ENCODE results near the gene TMA7B.

Gene TMA7B

DNA sequence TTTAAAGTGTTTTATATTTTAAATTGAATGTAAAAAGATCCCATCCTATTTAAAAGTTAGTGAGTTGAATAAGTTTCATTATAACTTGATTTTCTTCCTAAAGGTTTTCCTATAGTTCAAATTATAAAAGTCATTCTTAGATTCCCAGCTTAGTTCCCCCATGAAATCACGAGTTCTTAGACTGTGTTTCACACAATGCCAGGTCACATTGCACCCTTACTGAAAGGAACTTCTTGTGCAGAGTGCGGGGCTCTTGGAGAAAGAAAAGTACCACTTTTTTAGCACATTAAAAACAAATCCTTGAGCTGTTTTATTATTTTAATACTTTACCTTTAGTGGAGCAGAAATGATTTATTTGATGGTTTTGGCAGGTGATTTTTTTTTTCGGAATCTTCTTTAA lies 43.7 kb upstream of the TMA7B start:
- H3K9me3 ChIP-seq (replicated peaks; ENCODE audit: insufficient read depth, low read length), result no peaks in the 10 kb centered on the region
- H3K79me2 ChIP-seq (ENCODE audit: low read length), result no peaks in the 10 kb centered on the region
- no peak overlapping the region for H3K4me2 ChIP-seq (ENCODE audit: low read depth, low read length)
- no peaks in the 10 kb centered on the region for H3K27me3 ChIP-seq (replicated peaks; ENCODE audit: insufficient read depth, low read length)
- no peak overlapping the region for H3K9ac ChIP-seq (ENCODE audit: low read length)
- TF ChIP-seq EZH2 (optimal IDR thresholded peaks at IDR 0.05; ENCODE audit: low read depth, low read length) (no peak), EZH2phosphoT487 (IDR thresholded peaks at IDR 0.05; ENCODE audit: low read length) (no peak)
- TF ChIP-seq, protein P1, sequence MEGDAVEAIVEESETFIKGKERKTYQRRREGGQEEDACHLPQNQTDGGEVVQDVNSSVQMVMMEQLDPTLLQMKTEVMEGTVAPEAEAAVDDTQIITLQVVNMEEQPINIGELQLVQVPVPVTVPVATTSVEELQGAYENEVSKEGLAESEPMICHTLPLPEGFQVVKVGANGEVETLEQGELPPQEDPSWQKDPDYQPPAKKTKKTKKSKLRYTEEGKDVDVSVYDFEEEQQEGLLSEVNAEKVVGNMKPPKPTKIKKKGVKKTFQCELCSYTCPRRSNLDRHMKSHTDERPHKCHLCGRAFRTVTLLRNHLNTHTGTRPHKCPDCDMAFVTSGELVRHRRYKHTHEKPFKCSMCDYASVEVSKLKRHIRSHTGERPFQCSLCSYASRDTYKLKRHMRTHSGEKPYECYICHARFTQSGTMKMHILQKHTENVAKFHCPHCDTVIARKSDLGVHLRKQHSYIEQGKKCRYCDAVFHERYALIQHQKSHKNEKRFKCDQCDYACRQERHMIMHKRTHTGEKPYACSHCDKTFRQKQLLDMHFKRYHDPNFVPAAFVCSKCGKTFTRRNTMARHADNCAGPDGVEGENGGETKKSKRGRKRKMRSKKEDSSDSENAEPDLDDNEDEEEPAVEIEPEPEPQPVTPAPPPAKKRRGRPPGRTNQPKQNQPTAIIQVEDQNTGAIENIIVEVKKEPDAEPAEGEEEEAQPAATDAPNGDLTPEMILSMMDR (IDR thresholded peaks at IDR 0.05; ENCODE audit: low read length), result no peak
- DNase-seq, result no peak
- H3K9me2 ChIP-seq (replicated peaks; ENCODE audit: insufficient read depth, low read length), result no peaks in the 10 kb centered on the region
- no peak overlapping the region for H3K27ac ChIP-seq (ENCODE audit: low read length)
- H4K20me1 ChIP-seq (ENCODE audit: insufficient read depth, low read length), result no peaks in the 10 kb centered on the region
- H2AFZ ChIP-seq (ENCODE audit: low read length), result no peak overlapping the region
- H3F3A ChIP-seq (ENCODE audit: insufficient read depth, low read length), result no peaks in the 10 kb centered on the region
- no peaks in the 10 kb centered on the region for H3K36me3 ChIP-seq (replicated peaks; ENCODE audit: insufficient read depth, low read length)
- H3K4me3 ChIP-seq (ENCODE audit: low read length), result no peak overlapping the region
- no peaks in the 10 kb centered on the region for H3K4me1 ChIP-seq (ENCODE audit: low read length)

DNA sequence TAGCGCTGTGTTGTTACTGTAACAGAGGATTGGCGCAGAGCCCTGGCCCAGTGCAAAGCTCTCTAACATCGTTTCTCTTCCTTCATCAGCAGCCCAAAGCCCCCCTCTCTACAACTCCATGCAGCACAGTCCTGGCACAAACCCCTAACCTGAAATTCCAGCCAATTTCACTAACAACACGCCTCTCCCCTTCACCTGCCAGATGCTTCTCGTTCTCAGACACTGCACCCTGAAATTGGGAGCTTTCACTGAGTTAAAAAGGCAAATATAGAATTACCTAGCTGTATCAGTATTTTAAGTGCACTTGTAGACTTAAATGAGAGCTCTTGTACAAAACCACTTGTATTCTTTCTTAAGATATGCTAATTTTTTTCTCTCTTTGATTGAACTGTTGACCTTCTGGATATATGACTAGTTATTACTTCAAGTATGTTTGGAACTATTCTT lies 43.0 kb upstream of the TMA7B start:
- H3K9me3 ChIP-seq (replicated peaks; ENCODE audit: insufficient read depth, low read length), result no peaks in the 10 kb centered on the region
- H4K20me1 ChIP-seq (ENCODE audit: insufficient read depth, low read length), result no peaks in the 10 kb centered on the region
- H3K36me3 ChIP-seq (replicated peaks; ENCODE audit: insufficient read depth, low read length), result no peaks in the 10 kb centered on the region
- no peaks in the 10 kb centered on the region for H3K27me3 ChIP-seq (replicated peaks; ENCODE audit: insufficient read depth, low read length)
- no peaks in the 10 kb centered on the region for H3K9me2 ChIP-seq (replicated peaks; ENCODE audit: insufficient read depth, low read length)
- no peaks in the 10 kb centered on the region for H3F3A ChIP-seq (ENCODE audit: insufficient read depth, low read length)
- no peak overlapping the region for H3K4me2 ChIP-seq (ENCODE audit: low read depth, low read length)
- H3K27ac ChIP-seq (ENCODE audit: low read length), result no peak overlapping the region
- H3K4me3 ChIP-seq (ENCODE audit: low read length), result no peak overlapping the region
- DNase-seq, result no peak
- TF ChIP-seq EZH2phosphoT487 (IDR thresholded peaks at IDR 0.05; ENCODE audit: low read length), result no peak
- TF ChIP-seq, protein P1 (IDR thresholded peaks at IDR 0.05; ENCODE audit: low read length), result no peak
- TF ChIP-seq EZH2 (optimal IDR thresholded peaks at IDR 0.05; ENCODE audit: low read depth, low read length), result no peak
- no peak overlapping the region for H2AFZ ChIP-seq (ENCODE audit: low read length)
- no peaks in the 10 kb centered on the region for H3K79me2 ChIP-seq (ENCODE audit: low read length)
- H3K9ac ChIP-seq (ENCODE audit: low read length), result no peak overlapping the region
- no peaks in the 10 kb centered on the region for H3K4me1 ChIP-seq (ENCODE audit: low read length)

DNA sequence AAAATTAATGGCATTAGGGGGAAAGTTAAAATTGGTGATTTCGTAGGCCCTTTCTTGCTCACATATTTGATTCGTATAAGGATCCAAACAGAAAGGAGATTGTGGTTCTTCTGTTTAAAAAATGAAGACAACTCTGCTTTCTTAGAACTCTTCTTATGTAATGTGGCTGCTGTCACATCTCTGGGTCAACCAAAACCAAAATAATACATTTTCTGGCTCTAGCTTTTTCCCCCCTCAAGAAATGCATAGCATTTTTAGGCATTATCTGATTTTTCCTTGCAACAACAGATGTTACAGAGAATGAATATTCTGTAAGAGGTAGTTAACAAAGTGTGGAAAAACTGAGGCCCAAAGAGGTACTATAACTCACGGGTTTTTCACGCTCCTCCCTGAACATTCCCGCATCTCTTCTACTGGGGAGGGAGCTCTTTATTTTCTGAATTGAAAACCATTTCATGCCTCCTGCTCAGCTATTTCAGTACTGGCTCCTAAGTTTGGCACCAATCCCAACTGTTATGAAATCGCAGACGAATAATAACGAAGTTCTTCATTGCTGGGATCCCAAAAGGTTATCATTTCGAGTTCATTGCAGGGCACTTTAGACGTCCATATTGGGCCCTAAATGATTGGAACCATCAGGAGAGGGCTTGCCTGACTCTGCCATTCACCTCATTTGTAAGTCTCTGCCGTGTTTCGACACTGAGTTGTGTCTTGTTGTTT lies 42.3 kb upstream of the TMA7B start:
- Histone ChIP-seq H3K9me3 (replicated peaks; ENCODE audit: insufficient read depth, low read length) (no peaks in the 10 kb centered on the region), H3K4me3 (ENCODE audit: low read length) (no peak overlapping the region), H2AFZ (ENCODE audit: low read length) (no peak overlapping the region), H3K9ac (ENCODE audit: low read length) (no peak overlapping the region), H3K9me2 (replicated peaks; ENCODE audit: insufficient read depth, low read length) (no peaks in the 10 kb centered on the region), H3K36me3 (replicated peaks; ENCODE audit: insufficient read depth, low read length) (no peaks in the 10 kb centered on the region), H3K4me1 (ENCODE audit: low read length) (no peaks in the 10 kb centered on the region), H3F3A (ENCODE audit: insufficient read depth, low read length) (no peaks in the 10 kb centered on the region), H4K20me1 (ENCODE audit: insufficient read depth, low read length) (no peaks in the 10 kb centered on the region), H3K27ac (ENCODE audit: low read length) (no peak overlapping the region), H3K4me2 (ENCODE audit: low read depth, low read length) (no peak overlapping the region), H3K79me2 (ENCODE audit: low read length) (no peaks in the 10 kb centered on the region), H3K27me3 (replicated peaks; ENCODE audit: insufficient read depth, low read length) (no peaks in the 10 kb centered on the region)
- no peak for TF ChIP-seq EZH2 (optimal IDR thresholded peaks at IDR 0.05; ENCODE audit: low read depth, low read length)
- TF ChIP-seq, protein P1 (IDR thresholded peaks at IDR 0.05; ENCODE audit: low read length), result no peak
- no peak for TF ChIP-seq EZH2phosphoT487 (IDR thresholded peaks at IDR 0.05; ENCODE audit: low read length)
- DNase-seq, result no peak
